SH-SY5Y (cell line): ENCODE data around the gene LRRC56.

Source experiments
- GATA2 ChIP-seq: IDR thresholded peaks from 2 replicates; pipeline ENCODE4 v1.6.1; 2011; ENCODE audit warnings: mild to moderate bottlenecking, low read depth, low read length
- GATA3 ChIP-seq: IDR thresholded peaks from 2 replicates; pipeline ENCODE4 v1.6.1; 2011; ENCODE audit warnings: low read depth, mild to moderate bottlenecking, low read length, moderate library complexity

DNA sequence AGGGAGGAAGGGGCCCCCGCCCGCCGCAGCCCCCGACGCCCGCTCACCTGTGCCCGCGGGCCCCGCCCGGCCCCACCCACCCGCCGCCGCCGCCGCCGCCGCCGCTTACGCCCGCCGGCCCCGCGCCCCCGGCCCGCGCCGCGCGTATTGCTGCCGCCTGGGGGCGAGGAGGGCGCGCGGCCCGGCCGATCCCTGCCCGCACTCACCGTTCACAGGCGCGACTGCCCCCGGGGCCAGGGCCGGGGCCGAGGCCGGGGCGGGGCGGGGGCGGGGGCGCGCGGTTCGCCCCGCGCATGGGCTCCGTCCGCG is 2.2 kb upstream of the LRRC56 start:
- TF ChIP-seq GATA3 (no peak), GATA2 (no peak)
